ENCODE results near the gene WDR5.

The WDR5 gene

DNA sequence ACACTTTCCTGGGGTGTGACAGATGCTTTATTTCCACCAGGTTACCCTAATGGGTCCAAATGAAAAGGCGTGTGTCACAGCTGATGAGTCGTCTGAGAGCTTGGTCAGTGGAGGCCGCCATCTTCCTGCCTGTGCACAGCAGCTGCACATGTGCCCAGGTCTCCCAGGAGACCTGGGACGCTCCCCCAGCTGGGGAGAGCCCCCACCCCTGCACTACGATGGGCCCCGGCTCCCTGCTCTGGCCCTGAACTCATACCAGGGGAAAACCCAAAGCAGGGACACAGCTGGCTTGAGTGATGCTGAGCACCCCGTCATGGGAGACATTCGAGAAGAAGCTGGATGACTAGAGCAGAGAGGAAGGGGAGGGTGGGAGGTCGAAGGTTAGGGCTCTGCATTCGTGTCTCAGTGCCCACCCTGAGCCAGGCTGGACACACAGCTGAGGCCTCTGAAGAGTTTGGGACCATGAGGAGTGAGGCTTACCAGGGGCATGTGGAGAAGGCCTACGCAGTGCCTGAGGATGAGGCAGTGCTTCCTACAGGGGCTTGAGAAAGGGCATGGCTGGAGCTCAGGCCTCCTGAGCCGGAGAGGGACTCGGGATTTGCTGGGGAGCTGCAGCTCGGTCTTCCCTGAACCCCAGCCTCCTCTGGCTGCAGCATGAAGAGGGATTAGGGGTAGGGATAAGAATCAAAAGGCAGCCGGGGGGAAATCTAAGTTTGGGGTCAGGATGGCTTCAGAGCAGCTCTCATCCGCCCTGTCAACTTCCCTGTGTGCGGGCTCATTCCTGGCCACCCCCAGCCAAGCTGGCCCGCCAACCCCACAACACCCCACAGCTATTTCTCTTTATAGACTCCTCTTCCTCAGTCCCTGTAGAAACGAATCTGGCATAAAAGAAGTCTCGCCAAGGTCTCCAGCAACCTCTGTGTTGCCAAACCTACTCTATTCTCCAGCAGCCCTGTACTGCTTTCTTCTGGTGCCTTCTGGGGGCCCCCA lies 70.7 kb downstream of the WDR5 start (continued):
- TF ChIP-seq, protein P1, sequence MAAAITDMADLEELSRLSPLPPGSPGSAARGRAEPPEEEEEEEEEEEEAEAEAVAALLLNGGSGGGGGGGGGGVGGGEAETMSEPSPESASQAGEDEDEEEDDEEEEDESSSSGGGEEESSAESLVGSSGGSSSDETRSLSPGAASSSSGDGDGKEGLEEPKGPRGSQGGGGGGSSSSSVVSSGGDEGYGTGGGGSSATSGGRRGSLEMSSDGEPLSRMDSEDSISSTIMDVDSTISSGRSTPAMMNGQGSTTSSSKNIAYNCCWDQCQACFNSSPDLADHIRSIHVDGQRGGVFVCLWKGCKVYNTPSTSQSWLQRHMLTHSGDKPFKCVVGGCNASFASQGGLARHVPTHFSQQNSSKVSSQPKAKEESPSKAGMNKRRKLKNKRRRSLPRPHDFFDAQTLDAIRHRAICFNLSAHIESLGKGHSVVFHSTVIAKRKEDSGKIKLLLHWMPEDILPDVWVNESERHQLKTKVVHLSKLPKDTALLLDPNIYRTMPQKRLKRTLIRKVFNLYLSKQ (tag by site-specific recombination; IDR thresholded peaks at IDR 0.05; ENCODE audit: borderline replicate concordance): no peak
- TF ChIP-seq ZBTB20 (tag by site-specific recombination; IDR thresholded peaks at IDR 0.05) (peak; percentile 13; the same call in 1 of the 2 replicates), KLF10 (tag by site-specific recombination; IDR thresholded peaks at IDR 0.05) (peak; percentile 76; the same call in 1 of the 2 replicates), KLF9 (tag by site-specific recombination; IDR thresholded peaks at IDR 0.05; ENCODE audit: low read depth) (peak; percentile 40; the same call in 1 of the 2 replicates), ZNF335 (tag by site-specific recombination; conservative IDR thresholded peaks at IDR 0.05) (peak; percentile 39)

DNA sequence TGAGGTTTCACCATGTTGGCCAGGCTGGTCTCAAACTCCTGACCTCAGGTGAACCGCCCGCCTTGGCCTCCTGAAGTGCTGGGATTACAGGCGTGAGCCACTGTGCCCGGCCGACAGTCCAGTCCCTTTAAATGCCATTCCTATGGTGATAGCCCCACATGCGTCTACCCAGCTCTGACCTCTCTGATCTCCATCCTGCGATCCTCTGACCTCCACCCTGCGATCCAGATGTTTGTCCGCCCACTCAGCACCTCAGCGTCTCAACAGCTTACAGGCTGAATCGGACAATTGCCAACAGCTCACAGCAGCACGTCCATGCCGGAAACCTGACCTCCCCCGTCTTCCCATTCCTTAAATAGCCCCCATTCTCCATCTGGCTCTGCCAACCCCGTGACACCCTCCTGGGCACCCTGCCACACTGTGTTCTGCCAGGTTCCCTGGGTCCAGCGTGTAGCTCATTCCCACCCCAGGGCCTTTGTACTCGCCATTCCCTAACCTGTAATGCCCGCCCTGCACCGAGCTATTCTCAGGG lies 72.5 kb downstream of the WDR5 start:
- POLR2A ChIA-PET: no interaction called here
- H3K9me3 ChIP-seq (ENCODE audit: control insufficient read depth, insufficient read depth, low read depth, low read length): no peaks in the 10 kb centered on the region
- TF ChIP-seq, protein P2, sequence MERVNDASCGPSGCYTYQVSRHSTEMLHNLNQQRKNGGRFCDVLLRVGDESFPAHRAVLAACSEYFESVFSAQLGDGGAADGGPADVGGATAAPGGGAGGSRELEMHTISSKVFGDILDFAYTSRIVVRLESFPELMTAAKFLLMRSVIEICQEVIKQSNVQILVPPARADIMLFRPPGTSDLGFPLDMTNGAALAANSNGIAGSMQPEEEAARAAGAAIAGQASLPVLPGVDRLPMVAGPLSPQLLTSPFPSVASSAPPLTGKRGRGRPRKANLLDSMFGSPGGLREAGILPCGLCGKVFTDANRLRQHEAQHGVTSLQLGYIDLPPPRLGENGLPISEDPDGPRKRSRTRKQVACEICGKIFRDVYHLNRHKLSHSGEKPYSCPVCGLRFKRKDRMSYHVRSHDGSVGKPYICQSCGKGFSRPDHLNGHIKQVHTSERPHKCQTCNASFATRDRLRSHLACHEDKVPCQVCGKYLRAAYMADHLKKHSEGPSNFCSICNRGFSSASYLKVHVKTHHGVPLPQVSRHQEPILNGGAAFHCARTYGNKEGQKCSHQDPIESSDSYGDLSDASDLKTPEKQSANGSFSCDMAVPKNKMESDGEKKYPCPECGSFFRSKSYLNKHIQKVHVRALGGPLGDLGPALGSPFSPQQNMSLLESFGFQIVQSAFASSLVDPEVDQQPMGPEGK (tag by site-specific recombination; IDR thresholded peaks at IDR 0.05): no peak
- peak; percentile 60 for TF ChIP-seq ZNF623 (tag by site-specific recombination; IDR thresholded peaks at IDR 0.05)
- TF ChIP-seq, protein P3, sequence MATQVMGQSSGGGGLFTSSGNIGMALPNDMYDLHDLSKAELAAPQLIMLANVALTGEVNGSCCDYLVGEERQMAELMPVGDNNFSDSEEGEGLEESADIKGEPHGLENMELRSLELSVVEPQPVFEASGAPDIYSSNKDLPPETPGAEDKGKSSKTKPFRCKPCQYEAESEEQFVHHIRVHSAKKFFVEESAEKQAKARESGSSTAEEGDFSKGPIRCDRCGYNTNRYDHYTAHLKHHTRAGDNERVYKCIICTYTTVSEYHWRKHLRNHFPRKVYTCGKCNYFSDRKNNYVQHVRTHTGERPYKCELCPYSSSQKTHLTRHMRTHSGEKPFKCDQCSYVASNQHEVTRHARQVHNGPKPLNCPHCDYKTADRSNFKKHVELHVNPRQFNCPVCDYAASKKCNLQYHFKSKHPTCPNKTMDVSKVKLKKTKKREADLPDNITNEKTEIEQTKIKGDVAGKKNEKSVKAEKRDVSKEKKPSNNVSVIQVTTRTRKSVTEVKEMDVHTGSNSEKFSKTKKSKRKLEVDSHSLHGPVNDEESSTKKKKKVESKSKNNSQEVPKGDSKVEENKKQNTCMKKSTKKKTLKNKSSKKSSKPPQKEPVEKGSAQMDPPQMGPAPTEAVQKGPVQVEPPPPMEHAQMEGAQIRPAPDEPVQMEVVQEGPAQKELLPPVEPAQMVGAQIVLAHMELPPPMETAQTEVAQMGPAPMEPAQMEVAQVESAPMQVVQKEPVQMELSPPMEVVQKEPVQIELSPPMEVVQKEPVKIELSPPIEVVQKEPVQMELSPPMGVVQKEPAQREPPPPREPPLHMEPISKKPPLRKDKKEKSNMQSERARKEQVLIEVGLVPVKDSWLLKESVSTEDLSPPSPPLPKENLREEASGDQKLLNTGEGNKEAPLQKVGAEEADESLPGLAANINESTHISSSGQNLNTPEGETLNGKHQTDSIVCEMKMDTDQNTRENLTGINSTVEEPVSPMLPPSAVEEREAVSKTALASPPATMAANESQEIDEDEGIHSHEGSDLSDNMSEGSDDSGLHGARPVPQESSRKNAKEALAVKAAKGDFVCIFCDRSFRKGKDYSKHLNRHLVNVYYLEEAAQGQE (tag by site-specific recombination; IDR thresholded peaks at IDR 0.05): no peak
- TF ChIP-seq, protein P4, sequence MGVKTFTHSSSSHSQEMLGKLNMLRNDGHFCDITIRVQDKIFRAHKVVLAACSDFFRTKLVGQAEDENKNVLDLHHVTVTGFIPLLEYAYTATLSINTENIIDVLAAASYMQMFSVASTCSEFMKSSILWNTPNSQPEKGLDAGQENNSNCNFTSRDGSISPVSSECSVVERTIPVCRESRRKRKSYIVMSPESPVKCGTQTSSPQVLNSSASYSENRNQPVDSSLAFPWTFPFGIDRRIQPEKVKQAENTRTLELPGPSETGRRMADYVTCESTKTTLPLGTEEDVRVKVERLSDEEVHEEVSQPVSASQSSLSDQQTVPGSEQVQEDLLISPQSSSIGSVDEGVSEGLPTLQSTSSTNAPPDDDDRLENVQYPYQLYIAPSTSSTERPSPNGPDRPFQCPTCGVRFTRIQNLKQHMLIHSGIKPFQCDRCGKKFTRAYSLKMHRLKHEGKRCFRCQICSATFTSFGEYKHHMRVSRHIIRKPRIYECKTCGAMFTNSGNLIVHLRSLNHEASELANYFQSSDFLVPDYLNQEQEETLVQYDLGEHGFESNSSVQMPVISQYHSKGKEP (tag by site-specific recombination; IDR thresholded peaks at IDR 0.05): no peak
- TF ChIP-seq ZNF366 (tag by site-specific recombination; conservative IDR thresholded peaks at IDR 0.05): no peak
- TF ChIP-seq ZNF558 (tag by site-specific recombination; IDR thresholded peaks at IDR 0.05): no peak
- TF ChIP-seq ZEB2 (tag by site-specific recombination; IDR thresholded peaks at IDR 0.05): no peak
- no peak for TF ChIP-seq ZNF37A (tag by site-specific recombination; IDR thresholded peaks at IDR 0.05)
- H3K36me3 ChIP-seq (ENCODE audit: control insufficient read depth in 2 of 2, insufficient read depth in 1 of 2, low read length in 2 of 2): no peaks in the 10 kb centered on the region
- H3K27ac ChIP-seq (ENCODE audit: extremely low read depth, low read depth, low read length): no peak overlapping the region
- no peak overlapping the region for H3K4me3 ChIP-seq (ENCODE audit: low read depth, low read length)
- CTCF ChIA-PET: interaction anchor here (0.6 kb wide), 2 partner anchors 105 to 234 kb away, joined by 3 read pairs; no protein-coding TSS in a partner anchor
- no peaks in the 10 kb centered on the region for H3K4me1 ChIP-seq (ENCODE audit: control insufficient read depth, insufficient read depth, low read length)
